CMK (cell line): ENCODE data around the gene AP2B1.
A peak's percentile ranks its signal among the peaks of the same experiment; 100 is the strongest.

Source experiments
- DNase-seq: peaks from one replicate; pipeline ENCODE4 v3.0.0-alpha.2; 2010; ENCODE audit warnings: low read depth

The AP2B1 gene

DNA sequence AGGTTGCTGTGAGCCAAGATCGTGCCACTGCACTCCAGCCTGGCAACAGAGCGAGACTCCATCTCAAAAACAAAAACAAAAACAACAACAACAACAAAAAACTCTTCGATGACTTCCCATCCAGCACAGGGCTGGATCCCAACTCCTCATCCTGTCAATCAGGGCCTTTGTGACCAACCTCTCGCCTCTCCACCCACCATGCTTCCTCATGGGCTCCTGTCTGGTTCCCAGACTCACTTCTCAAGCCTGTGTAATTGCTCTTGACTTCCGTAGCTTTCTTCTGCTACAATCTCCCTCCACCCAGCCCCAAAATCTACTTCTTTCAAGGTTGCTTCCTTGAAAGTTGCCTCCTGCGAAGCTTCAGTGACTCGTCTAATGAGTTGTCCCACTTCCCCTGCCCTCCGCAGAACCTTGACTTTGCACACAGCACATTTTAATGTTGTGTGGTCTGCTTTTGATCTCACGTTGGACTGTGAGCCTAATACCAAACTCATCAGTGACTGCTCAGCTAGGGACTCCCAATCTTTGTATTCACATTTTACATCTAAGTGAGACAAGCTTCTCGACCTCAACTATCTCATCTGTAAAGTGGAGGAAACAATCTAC, 143.4 kb downstream of the AP2B1 start:
- DNase-seq = no peak

DNA sequence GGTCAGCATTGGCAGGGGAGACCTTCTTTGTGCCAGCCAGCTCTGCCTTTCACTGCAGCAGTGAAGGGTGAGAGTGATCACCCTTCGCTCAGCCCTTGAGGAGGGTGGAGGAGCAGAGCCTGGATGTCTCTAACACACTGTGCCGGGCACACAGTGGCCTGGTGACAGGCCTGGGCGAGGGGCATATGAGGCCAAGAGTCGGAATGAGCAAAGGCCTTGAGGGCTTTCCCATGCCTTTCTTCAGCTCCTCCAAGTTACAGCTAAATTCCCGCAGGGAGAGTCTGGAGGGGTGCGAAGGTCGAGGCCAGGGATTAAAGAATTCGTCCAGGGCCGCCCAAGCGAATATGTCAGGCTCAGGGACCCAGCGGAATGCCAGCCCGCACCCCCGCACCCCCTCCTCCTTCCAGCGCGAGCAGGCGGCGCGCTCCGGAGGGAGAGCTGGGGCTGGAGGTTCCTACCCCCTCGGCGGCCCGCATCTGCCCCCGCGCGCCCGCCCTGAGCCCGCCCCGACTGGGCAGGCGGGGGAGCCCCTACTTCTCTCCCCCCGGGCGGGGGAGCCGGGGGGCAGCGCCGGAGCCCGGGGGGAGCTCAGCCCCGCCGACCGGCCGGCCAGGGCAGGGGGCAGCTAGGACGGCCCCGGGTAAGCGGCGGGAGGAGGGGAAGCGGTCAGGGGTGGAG, 144.3 kb downstream of the AP2B1 start, which contains the start of gene RASL10B:
Gene RASL10B (plus strand): TSS at position 401 of the 678 bp plus-strand sequence. CDS start 3,546 bp downstream, outside the sequence.
- DNase-seq = peak; percentile 14

DNA sequence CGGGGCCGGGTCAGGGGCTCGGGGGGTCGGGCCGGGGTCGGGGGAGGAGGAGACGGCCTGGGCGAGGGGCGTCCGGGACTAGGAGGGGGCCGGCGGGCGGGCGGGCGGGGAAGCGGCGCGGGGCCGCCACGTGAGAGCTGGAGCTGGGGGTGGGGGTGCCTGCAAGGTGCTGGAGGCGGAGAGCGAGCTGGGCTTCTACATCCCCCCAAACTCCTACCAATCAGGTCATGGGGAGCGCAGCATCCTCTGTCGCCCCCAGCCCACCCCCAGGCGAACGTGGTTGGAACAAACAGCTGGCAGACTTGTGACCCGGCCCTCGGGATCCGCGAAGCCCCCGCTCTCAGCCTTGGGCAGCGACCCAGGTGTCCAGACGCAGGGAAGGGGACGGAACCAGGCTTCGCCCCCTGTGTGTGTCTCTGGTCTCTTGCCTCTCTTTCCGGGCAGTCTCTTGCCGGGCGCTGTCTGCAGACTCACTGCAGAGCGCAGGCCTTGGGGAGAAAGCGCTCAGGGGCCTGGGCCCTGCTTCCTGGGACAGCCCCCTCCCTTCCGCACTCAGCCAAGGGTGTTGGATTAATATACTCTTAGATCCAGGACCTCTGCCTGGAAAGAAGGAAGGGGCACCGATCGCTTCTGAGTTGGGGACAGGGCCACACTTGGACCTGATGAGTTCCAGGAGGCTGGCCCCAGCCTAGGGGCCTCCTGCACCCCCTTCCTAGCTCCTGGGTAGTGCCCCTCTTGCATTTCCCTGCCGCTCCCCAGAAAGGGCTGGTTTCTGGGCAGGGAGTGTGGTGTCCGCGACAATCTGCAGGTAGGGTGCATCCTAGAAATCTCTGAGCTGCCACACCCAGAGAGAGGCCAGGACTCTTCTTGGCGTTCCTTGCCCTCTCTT, 145.0 kb downstream of the AP2B1 start:
- no peak for DNase-seq

DNA sequence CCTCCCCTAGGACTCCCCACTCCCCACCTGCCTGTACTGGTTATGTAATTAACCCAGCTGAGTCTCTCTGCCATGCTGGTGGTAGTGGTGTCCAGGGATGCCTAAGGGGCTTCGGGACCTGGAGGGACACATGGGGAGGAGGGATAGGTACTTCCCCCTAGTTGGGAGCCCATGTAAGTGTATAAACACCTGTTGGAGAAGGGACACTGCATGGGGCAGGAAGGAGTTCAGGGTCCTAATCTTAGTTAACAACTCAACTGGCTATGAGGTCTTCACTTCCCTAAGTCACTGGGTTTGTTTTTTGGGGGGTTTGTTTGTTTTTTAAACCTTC, 145.6 kb downstream of the AP2B1 start:
- no peak for DNase-seq

DNA sequence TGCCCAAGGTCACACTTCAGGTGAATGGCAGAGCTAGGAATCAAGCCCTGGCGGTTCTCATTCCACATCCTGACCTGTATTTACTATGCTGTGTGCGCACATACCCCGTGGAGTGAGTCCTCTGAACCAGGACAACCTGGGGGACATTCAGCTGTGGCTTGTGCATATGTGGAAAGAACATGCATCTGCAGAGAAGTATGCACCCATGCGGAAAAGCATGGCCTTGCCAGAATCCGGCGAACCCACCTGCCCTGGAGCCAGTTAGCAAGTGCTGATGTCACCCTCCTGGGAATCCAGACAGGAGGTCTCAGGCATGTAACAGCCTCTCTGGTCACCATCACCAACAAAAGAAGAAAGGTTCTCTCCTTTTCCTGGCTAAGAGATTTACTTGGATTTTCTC, 146.2 kb downstream of the AP2B1 start:
- no peak for DNase-seq

DNA sequence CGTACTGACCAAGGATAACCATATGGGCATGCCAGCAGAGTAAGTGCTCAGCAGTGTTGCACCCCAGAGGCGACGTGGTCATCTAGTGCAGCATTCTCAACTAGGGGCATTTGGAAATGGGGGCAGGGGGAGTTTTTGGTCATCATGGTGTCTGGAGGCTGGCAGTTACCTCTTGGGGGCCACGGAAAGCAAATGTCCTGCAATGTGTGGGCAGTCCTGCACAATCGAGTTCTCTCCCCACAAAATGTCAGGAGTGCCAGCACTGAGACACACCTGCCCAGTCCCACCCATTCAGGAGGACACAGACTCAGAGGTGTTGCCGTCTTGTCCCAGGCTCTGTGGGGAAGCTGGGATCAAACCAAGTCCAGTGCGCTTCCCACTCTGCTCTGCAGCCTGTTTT, 147.3 kb downstream of the AP2B1 start:
- DNase-seq = no peak

DNA sequence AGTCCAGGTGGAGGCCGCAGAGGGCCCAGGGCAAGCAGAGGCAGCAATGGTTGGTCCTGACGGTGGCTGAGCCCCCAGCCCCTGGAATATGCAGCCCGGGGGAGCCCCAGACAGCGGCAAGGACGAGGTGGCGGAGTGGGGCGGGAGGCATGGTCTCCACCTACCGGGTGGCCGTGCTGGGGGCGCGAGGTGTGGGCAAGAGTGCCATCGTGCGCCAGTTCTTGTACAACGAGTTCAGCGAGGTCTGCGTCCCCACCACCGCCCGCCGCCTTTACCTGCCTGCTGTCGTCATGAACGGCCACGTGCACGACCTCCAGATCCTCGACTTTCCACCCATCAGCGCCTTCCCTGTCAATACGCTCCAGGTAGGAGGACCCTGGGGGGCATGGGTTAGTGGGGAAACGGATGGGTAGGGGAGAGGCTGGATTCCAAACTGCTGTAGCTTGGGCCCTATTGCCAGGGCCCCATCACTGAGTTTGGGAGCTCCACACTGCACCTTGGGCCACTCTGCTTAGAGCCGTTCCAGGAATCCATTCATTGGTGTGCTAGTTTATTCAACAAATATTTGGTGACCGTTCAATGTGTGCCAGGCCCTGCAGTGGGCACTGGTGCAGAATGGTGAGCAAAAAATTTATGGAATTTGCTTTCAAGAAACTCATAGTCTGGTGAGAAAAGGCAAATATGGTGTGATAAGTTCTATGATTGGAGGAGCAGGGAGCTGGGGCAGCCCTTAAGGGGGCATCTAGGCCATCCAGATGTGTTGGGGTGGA, 148.1 kb downstream of the AP2B1 start:
- no peak for DNase-seq

DNA sequence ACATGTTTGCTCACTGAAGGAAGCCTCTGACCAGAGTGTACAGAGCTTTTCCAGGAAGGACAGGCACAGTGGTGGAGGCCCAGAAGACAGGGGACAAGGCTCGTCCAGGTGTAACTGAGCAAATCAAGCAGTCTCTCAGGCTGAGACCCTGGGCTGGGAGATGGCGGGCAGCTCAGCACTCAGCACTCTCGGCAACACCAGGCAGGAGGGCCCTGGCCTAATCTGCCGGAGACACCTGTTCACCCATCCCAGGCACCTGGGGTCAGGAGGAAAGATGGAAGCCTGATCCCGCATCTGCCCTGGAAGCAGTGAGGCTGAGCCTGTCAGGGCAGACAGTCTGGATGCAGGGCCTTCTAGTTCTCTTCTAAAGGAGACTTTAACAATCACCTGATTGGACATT, 149.1 kb downstream of the AP2B1 start:
- no peak for DNase-seq

DNA sequence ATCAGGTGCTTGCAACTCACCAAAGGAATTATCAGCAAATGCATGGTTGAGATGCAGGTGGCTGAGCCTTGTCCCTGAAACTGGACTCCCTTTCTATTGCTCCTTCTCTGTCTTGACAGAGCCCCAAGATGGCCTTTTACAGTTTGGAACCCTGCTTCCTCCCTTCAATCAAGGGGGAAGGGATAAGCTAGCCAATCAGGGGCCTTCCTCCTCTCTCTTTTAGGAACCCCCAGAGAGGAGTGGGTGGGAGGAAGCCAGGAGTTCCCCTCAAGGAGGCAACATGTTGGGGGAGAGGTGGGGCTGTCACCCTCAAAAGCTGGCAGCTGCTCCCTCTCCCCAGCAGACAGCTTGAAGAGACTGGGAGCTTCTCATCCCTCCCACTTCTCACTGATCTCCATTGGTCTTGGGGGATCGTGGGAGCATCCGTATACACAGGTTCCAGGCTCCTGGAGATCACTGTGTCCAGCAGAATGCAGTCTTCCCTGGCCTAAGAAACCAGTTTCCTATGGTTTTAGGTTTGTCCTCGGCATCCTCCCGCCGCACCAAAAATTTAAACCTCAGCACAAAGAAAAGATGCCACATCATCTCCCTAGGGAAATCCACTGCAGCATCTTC, 151.5 kb downstream of the AP2B1 start:
- DNase-seq = no peak

DNA sequence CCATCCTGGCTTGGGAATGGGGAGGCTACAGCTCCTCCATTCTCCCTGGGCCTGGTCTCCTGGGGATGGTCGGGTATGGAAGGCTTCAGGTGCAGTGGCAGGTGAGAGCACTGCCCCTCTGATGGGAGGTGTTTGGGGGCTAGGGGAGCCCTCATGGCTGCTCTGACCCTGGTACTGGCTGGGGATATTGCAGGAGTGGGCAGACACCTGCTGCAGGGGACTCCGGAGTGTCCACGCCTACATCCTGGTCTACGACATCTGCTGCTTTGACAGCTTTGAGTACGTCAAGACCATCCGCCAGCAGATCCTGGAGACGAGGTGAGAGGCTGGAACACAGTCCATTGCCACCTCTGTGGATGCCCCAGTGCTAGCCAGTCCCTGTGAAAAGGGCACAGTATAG, 153.1 kb downstream of the AP2B1 start:
- DNase-seq = no peak

DNA sequence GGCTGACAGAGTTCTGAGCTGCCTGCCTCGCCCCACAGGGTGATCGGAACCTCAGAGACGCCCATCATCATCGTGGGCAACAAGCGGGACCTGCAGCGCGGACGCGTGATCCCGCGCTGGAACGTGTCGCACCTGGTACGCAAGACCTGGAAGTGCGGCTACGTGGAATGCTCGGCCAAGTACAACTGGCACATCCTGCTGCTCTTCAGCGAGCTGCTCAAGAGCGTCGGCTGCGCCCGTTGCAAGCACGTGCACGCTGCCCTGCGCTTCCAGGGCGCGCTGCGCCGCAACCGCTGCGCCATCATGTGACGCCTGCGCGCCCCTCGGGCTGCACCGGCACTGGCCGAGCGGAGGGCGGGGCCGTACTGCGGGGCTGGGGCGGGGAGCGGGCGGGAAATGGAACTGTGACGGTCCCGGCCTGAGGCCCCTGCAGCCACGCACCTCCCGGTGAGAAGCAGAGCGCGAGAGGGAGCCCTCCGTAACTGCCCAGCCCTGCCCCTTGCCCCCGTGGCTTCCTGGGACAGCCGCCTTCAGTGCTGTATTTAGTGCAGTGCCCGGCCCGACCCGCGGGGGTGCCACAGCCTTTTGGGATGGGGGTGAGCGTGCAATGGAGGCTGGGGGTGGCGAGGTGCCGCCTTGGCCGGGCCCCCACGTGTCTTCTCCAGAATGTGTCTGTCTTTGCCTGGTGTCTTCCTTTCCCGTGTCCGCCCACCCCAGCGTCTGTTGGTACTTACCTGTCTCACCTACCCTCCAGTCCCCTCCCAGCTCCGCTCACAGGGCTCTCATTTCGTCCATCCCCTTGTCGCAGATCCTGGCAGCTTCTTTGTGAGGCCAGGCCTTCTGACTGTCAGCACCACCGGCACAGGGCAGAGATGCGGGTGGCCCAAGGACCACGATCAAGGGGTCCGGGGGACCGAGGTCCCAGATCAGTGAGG, 154.1 kb downstream of the AP2B1 start:
- DNase-seq = no peak

DNA sequence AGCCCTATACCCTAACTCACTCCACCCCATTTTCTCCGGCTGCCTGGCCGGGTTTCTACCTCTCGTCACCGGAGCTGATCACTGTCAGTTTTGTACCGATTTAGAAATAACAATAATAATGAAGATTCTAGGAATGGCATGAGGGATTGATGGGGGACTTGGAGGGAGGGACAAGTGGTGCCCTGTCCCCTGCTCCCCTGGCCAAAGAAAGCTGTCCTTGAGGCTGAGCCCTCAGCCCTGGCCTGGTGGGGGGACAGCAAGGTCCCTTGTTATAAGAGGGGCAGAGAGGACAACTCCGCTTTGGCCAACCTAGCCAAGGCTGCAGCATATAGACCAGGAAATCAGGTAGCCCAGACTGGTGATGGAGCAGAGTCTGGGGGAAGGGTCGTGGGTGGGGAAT, 155.4 kb downstream of the AP2B1 start:
- no peak for DNase-seq

DNA sequence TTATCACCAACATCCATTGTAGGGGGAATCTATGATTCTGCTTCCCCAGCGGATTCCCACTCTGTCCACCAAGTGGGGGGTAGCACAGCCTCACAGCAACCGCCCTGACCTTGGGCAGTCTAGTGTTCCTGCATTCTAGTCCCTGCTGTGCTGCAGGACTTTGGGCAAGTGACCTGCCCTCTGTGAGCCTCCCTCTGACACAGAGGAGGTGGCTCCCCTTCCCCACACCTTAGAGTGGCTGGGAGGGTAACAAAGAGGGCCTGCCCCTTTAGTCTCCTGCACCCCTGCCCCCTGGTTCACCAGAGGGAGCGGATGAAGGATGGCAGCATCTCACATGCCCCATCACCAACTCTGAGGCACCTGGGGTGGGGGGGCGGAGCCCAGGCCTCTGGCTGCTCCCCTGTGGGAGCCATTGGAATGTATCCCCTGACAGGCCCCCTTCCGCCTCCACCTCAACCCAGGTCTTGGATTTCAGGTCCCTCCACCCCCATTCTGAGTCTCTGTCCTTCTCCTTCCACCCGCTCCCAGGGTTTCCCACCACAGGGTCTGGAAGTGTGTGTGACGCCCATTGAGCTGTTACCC, 155.9 kb downstream of the AP2B1 start:
- no peak for DNase-seq

DNA sequence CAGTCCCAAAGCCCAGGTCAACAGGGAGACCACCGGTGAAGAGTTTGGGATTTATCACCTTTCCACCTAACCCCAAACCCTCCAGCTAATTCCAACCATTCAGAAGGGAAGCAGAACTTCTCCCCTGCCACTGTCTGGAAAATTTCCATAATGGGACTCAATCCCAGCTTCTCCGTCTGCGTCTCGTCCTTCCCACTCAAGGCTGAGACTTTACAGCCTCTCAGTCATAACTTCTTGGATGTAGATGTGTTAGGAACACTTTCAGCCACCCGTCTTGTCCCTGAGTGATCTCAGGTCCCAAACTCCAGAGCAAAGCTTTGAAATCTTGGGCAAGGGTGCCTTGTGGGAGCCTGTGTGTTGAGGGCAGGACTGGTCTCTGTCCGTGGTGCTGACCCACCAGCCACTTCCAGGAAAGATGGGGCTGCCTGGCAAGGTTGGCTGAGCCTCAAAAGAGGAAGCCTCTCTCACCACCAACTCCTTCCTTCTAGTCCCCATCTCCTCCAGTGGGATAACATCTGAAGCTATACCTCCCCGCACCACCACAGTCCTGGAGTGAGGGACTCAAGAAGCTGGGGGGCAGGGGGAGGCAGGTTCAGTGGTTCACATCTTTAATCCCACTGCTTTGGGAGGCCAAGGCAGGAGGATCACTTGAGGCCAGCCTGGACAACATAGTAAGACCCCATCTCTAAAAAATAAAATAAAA, 156.7 kb downstream of the AP2B1 start:
- DNase-seq = no peak

DNA sequence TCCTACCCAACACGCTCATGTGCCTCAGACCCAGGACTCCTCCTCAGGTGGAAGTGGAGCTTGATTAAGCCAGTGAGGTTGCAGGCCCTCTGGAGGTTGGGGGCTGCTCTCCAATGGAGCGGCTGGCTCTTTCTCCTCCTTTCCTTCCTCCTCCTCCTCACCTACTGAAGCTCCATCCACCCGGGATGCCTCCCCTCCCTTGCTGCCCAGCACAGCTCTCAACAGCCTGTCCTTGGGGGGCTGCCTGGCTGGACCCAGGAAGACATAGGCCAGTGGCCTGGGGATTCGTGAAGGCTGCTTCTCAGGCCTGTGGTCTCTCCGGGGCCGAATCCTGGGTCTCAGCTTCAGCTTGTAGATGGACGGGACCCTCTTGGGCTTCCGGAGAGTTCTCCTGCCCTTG, 157.7 kb downstream of the AP2B1 start:
- no peak for DNase-seq

DNA sequence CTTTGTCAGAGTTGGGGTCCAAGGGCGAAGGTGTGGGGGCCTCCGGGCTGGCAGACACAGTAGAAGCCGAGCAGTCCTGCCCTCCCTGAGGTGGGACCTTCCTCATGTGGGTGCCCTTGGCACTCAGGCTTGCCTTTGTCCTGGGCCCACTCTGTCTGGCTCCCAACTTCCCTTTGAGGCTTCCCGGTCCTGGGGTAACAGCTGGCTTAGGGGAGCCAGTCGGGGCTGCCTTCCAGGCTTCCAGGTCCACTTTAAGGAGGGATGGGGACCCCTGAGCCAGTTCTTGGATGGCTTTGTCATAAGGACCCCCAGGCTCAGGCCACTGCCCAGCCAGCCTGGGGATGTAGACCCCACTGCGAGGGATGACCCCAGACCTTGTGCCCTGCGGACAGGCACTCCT, 158.1 kb downstream of the AP2B1 start:
- no peak for DNase-seq

DNA sequence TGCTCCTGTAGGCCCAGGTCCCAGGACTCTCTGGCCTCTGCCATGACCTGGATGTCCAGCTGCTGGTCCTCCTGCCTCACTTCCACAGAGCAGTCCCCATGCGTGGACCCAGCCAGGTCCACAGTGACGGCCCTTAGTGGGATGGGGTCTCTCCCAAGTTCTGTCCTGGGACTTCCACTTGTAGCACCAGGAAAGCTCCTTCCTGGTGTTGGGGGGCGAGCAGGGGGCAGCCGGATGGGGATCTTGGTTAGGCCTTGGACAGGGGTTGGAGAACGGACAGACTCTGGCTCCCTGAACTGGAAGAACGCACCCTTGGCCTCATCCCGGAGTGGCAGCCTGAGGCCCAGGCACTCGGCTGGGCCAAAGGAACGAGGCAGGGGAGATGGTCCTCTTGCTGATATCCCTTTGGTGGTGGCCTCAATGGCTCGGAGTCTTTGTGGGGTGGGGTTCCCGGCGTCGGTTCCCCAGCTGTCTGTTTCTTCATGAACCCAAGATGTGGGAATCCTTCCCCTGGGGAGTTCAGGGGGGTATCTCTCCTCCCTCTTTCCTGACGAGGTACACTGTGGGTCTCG, 158.7 kb downstream of the AP2B1 start:
- DNase-seq = no peak

DNA sequence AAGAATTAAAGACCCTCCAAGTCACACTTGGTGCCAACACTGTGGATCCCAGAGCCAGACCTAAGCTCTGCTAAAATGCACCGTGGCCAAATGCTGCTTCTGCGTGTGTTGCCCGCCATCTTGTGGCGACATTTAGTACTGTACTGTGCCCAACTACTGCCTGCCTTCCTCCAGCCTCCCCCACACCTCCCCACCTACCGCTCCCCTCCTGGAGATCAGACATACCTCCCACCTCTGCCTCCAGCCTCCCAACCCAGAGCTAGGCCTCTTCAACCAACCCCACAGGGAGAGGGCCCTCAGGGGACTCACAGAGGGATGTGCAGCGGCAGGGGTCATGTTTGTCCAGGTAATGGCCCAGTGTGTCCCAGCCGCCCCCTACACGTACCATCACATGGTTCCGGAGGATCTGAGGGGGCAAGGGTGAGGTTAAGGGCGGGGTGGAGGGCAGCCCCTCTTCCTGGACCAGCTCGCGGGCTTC, 160.5 kb downstream of the AP2B1 start:
- DNase-seq = peak; percentile 58

DNA sequence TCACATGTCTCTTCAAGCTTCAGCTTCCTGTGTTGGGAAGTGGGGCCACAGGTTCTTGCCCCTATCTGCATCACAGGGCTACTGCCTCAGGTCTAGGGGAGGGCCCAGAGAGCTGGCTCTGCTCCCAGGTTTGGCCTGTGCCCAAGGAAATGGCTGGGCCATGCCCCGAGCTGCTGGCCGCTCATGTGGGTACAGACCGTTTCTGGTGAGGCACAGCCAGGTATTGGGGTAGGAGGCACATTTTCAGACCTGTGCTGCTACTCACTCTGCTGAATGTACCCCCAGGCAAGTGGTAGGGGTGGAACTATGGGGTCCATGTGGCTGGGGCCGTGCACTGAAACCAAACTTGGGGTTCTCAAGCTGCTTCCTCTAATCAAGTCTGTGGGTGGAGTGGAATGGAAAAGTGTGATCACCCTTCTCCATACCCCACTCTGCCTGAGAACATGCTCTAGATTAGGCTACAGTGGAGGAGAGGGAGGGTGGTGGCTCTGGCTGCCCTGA, 161.3 kb downstream of the AP2B1 start:
- no peak for DNase-seq
